Loucy (cell line): ENCODE results near the gene ADCY7.

Experiments used
- CTCF ChIP-seq: fragments of 200-600 bp; sonication (generic); conservative IDR thresholded peaks from 2 replicates; pipeline ENCODE4 v1.5.1; 2014; ENCODE audit warnings: mild to moderate bottlenecking, antibody characterized with exemption, low read length
- EZH2phosphoT487 ChIP-seq: fragments of 200-600 bp; IDR thresholded peaks from 2 replicates; pipeline ENCODE4 v1.6.1; 2018; ENCODE audit warnings: antibody characterized with exemption, mild to moderate bottlenecking, moderate library complexity, borderline replicate concordance

DNA sequence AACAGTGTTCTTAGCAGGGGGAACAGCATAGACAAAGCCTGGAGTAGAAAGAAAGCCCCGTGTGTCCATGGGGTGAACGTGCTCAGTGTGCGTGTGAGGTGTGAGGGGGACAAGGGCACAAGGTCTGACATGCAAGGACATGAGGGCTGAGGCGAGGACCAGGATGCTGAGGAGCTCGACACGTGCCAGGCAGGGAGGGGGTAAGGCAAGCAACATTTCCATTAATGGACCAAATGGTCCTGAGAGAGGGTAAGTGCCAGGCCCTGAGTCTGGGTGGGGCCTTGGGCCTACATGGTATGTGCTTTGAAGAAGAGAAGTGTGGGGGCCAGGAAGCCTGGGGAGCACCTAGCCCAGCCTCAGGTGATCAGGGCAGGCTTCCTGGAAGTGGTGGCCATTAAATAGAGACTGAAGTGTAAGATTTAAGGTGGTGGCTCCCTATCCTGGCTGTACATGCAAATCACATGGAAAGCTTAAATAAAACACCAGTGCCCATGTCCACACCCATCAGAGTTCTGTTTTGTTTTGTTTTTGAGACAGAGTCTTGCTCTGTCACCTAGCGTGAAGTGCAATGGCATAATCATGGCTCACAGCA is 29.3 kb downstream of the ADCY7 start:
- TF ChIP-seq CTCF = no peak
- no peak for TF ChIP-seq EZH2phosphoT487
